Left cardiac atrium (tissue), 4 donors: Measurements from ENCODE around the gene VPS37C. TPM values are rescaled to one million over a fixed set of nuclear protein-coding genes. Genes with fewer than 3 reads are reported as not detected.

Experiments used
- ATAC-seq, 2 donors: fragments of 200-7000 bp; cut with Tn5 transposase; one replicate each; pipeline ENCODE4 v1.9.1; 2020; ENCODE audit warnings: mild to moderate bottlenecking in 2 of 2, moderate library complexity in 2 of 2
- DNase-seq: peaks from one replicate; pipeline ENCODE4 v3.0.0-alpha.2; 2020
- intact Hi-C, 2 donors: fragments of 100-400 bp; cut with DNase I; formaldehyde crosslinking; loops; one replicate each; pipeline versions ENCODE4 v1.14.1 to v1.15.1; 2022 to 2023
- total RNA-seq, 2 donors: library from RNA; stranded (reverse); fragmentation: NEBNext Ultra II Directional; extraction: Animal tissue kit (Norgen Biotek cat#: 25700); gene quantifications; one replicate each; pipeline ENCODE4 v1.2.1, GENCODE V29; 2021
- donor health status: DM: no; HTN: yes; CAD: no.
- donor health status: DM: no; HTN: yes; CAD: no; lungs with severe emphysema.
- donor health status: DM: yes; HTN: yes; CAD: no.
- donor health status: Dilated cardiomyopathy.

VPS37C gene
- total RNA-seq, 2 donors from 2014 or later, result 18.6 to 23.1 TPM

DNA sequence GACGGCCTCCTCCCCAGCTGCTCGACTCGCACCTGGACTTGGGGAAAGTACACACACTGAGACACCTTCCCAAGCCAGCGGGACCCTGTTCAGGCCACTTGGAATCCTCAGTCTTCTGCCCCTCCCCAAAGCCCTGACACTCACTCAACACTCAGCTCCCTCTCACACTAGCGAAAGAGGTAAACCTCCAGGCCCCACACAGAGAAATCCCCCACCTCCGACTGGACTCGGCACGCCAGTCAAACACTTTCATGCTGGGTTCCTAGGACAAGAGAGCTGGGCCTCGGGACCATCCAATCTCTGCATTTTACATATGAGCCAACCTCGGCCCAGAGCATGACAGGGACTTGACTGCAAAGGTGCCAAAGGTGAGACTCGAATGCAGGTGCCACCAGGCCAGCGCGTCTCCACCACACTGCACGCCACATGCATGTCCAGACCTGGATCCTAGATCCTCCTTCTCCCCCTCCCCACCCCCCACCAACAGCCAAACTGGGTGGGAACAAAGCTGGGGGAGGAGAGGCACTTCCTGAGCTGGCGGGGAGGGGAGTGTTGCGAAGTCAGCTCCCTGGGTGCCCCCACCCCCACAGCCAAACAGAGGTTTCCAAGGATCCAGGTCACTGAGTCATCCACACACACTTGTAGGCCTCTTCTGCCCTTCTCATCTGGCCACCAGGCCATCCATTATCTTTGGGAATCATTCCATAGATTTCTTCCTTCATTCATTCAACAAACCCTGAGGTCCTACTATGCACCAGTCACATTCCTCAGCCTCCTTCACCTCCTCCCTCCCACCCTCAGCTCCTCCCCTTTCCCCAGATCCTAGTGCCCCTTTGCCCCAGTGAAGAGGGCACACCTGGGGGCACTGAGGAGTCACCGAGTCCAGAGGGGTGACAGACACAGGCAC is 69.6 kb downstream of the VPS37C start:
- no peak for ATAC-seq
- intact Hi-C loops, result no loop called here
- DNase-seq, result no peak

- ATAC-seq, result no peak
- DNase-seq, result no peak
- intact Hi-C loops, result no loop called here
Observed at GRCh38 chr11:61090982-61091372, 70.2 kb downstream of the VPS37C start.

- intact Hi-C loops, result no loop called here
- no peak for ATAC-seq
- DNase-seq, result no peak
Observed at GRCh38 chr11:61090521-61090920, 70.7 kb downstream of the VPS37C start.

- no peak for ATAC-seq
- DNase-seq, result no peak
- intact Hi-C loops, result no loop called here
Observed at GRCh38 chr11:61089806-61090491, 71.3 kb downstream of the VPS37C start.

GRCh38 chr11:61087426-61088119 is 73.7 kb downstream of the VPS37C start:
- intact Hi-C loops, result no loop called here
- no peak for ATAC-seq
- DNase-seq, result no peak

- ATAC-seq (peak in 1 of 2 donors; percentile 44), DNase-seq (no peak)
- intact Hi-C loops, result no loop called here
Observed at GRCh38 chr11:61083601-61084147, 77.6 kb downstream of the VPS37C start.

GRCh38 chr11:61082931-61083531 is 78.2 kb downstream of the VPS37C start:
- intact Hi-C loops, result no loop called here
- no peak for DNase-seq
- ATAC-seq, result no peak

GRCh38 chr11:61082062-61082870 is 79.0 kb downstream of the VPS37C start:
- ATAC-seq (peak in 1 of 2 donors; percentile 49), DNase-seq (no peak)
- intact Hi-C loops, result no loop called here

DNA sequence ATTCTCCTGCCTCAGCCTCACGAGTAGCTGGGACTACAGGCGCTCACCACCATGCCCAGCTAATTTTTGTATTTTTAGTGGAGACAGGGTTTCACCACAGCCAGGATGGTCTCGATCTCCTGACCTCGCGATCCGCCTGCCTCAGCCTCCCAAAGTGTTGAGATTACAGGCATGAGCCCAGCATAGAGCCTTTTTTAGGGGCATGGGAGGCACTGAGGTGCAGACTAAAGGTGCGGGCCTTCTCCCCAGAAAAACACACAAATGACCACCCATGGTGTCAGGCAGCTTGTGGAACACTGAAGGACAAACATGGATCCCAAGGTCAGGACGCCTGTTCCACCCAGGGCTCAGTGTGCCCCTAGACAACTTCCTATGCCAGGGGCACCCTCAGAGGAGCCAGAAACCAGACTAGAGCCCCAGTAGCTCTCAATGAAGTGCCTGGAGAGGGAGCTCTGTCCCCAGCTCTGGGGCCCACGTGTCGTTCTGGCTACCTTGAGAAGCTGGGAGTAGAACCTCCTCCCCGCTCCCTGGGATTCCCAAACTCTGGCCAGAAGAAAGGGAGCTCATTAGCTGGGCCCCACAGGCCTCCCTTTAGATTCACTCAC is 80.1 kb downstream of the VPS37C start:
- DNase-seq (no peak), ATAC-seq (no peak)
- intact Hi-C loops, result no loop called here

GRCh38 chr11:61080526-61080925 is 80.7 kb downstream of the VPS37C start:
- no peak for DNase-seq
- ATAC-seq, result no peak
- intact Hi-C loops, result no loop called here

Other genes with a start within 250 kb of the VPS37C start
- gene TMEM109, start 247.3 kb downstream of the VPS37C start, total RNA-seq, result 100 to 1,000 TPM in 1 of 2 donors, 10 to 100 TPM in 1; 98.1 to 109 TPM
- 1 to 10 TPM; 5.1 to 9.7 TPM for gene TMEM132A, start 237.0 kb downstream of the VPS37C start, total RNA-seq
- 10 to 100 TPM; 24.8 to 30.6 TPM for gene SLC15A3, start 209.2 kb downstream of the VPS37C start, total RNA-seq
- gene CD6, start 189.7 kb downstream of the VPS37C start, total RNA-seq, result 1 to 10 TPM in 1 of 2 donors, under 1 TPM in 1; 0.65 to 1.2 TPM
- gene CD5, start 58.9 kb downstream of the VPS37C start, total RNA-seq, result under 1 TPM; 0.37 to 0.94 TPM
- gene PGA3, start 42.1 kb upstream of the VPS37C start, total RNA-seq, result 1 to 10 TPM in 1 of 2 donors, under 1 TPM in 1; 0.97 to 3.6 TPM
- gene PGA4, start 60.9 kb upstream of the VPS37C start, total RNA-seq, result 1 to 10 TPM in 1 of 2 donors, under 1 TPM in 1; 0.41 to 3.0 TPM
- under 1 TPM; 0.58 to 0.71 TPM for gene PGA5, start 79.7 kb upstream of the VPS37C start, total RNA-seq
- 1 to 10 TPM; 1.1 to 2.3 TPM for gene VWCE, start 133.9 kb upstream of the VPS37C start, total RNA-seq
- 100 to 1,000 TPM; 107 to 136 TPM for gene DDB1, start 171.7 kb upstream of the VPS37C start, total RNA-seq
- 10 to 100 TPM; 16.1 to 18.0 TPM for gene TKFC, start 171.8 kb upstream of the VPS37C start, total RNA-seq
- 10 to 100 TPM; 15.7 to 17.0 TPM for gene CYB561A3, start 200.5 kb upstream of the VPS37C start, total RNA-seq
- gene TMEM138, start 200.9 kb upstream of the VPS37C start, total RNA-seq, result 10 to 100 TPM; 24.4 to 32.6 TPM
- 1 to 10 TPM; 7.1 to 7.6 TPM for gene TMEM216, start 231.2 kb upstream of the VPS37C start, total RNA-seq